Endothelial cell of umbilical vein (primary cell): ENCODE measurements around the gene GAL3ST2. TPM values are rescaled to one million over a fixed set of nuclear protein-coding genes. Genes with fewer than 3 reads are reported as not detected.

Experiments
- BruUV-seq: library from RNA; stranded (reverse); fragments of 400-500 nt; replicated peaks from 2 replicates; lab custom pipeline; 2021; lab: Mats Ljungman, UMichigan
- CTCF ChIA-PET: fragments of 300-600, 350-600 bp; sonication (Branson Sonifier 250); formaldehyde crosslinking; loops from one replicate; lab custom pipeline; 2021; ENCODE audit warnings: antibody characterized with exemption, inconsistent platforms; lab: Charles Lee
- POLR2A ChIA-PET: fragments of 300-600, 350-600 bp; sonication (Branson Sonifier 250); formaldehyde crosslinking; loops from one replicate; lab custom pipeline; 2021; ENCODE audit warnings: antibody characterized with exemption, inconsistent platforms; lab: Charles Lee
- DNase-seq: peaks from one replicate; pipeline ENCODE4 v3.0.0-alpha.2; 2011; ENCODE audit warnings: low read depth, low spot score
- FAIRE-seq: peaks from 2 replicates; lab custom pipeline; 2011; peaks lifted over from hg19 to GRCh38; lab: Jason Lieb, UNC
- H2AFZ ChIP-seq: 2 replicates; pipeline ENCODE4 v1.6.0; 2012; ENCODE audit warnings: low read depth, low read length, control low read depth, inconsistent platforms
- H3K27ac ChIP-seq: 2 replicates; pipeline ENCODE4 v1.5.1; 2011; ENCODE audit warnings: low read depth, mild to moderate bottlenecking, control low read depth, low read length, moderate library complexity; ENCODE audit not compliant: insufficient read depth
- H3K27me3 ChIP-seq, 2 experiments: 2 replicates each; pipeline versions ENCODE4 v1.6.0 to v1.6.1; 2011; ENCODE audit warnings: low read length in 2 of 2, mixed read lengths in 1 of 2; ENCODE audit not compliant: control insufficient read depth in 2 of 2, insufficient read depth in 2 of 2
- H3K36me3 ChIP-seq, 2 experiments: 2 replicates in 1 of 2; 3 replicates in 1 of 2; pipeline ENCODE4 v1.5.1; 2011; ENCODE audit warnings: low read length in 2 of 2, mild to moderate bottlenecking in 1 of 2, moderate library complexity in 1 of 2; ENCODE audit not compliant: control insufficient read depth in 2 of 2, insufficient read depth in 2 of 2; ENCODE audit errors: extremely low read depth in 1 of 2
- H3K4me1 ChIP-seq: 3 replicates; pipeline ENCODE4 v1.5.1; 2011; ENCODE audit warnings: mild to moderate bottlenecking, low read length; ENCODE audit not compliant: control insufficient read depth, insufficient read depth; ENCODE audit errors: extremely low read depth
- H3K4me2 ChIP-seq: 2 replicates; pipeline ENCODE4 v1.6.1; 2011; ENCODE audit warnings: low read length, control low read depth, mixed read lengths; ENCODE audit not compliant: insufficient read depth
- H3K4me3 ChIP-seq, 3 experiments: fragments of 200-600 bp in 1 of 3; sonication (generic), shearing (Covaris generic) in 1 of 3; replicated peaks in 1 of 3; 2 replicates each; pipeline ENCODE4 v1.5.1; 2011 to 2016; ENCODE audit warnings: control low read depth in 3 of 3, low read length in 3 of 3, mild to moderate bottlenecking in 2 of 3, inconsistent platforms in 1 of 3, low read depth in 1 of 3, moderate library complexity in 1 of 3; ENCODE audit not compliant: insufficient read depth in 1 of 3
- H3K79me2 ChIP-seq: 2 replicates; pipeline ENCODE4 v1.6.0; 2012; ENCODE audit warnings: low read length, inconsistent platforms; ENCODE audit not compliant: control insufficient read depth, insufficient read depth
- H3K9ac ChIP-seq: replicated peaks from 2 replicates; pipeline ENCODE3; 2011; ENCODE audit warnings: low read length, control low read depth; ENCODE audit not compliant: insufficient read depth; ENCODE audit errors: extremely low read depth
- H3K9me1 ChIP-seq: replicated peaks from 3 replicates; pipeline ENCODE4 v1.6.0; 2011; ENCODE audit warnings: mild to moderate bottlenecking, low read length; ENCODE audit not compliant: control insufficient read depth, insufficient read depth; ENCODE audit errors: extremely low read depth
- H3K9me3 ChIP-seq: replicated peaks from 2 replicates; pipeline ENCODE4 v1.5.1; 2012; ENCODE audit warnings: low read length, inconsistent platforms; ENCODE audit not compliant: control insufficient read depth, insufficient read depth
- H4K20me1 ChIP-seq: replicated peaks from 2 replicates; pipeline ENCODE3; 2011; ENCODE audit warnings: mild to moderate bottlenecking, low read length; ENCODE audit not compliant: control insufficient read depth, insufficient read depth; ENCODE audit errors: extremely low read depth
- CTCF ChIP-seq, 2 donors: IDR thresholded peaks; 1 replicate in 1 of 2; 2 replicates in 1 of 2; pipeline ENCODE4 v1.5.1; 2011; ENCODE audit warnings: low read length in 2 of 2, mild to moderate bottlenecking in 2 of 2, moderate library complexity in 2 of 2, control low read depth in 1 of 2, inconsistent platforms in 1 of 2, low read depth in 1 of 2; ENCODE audit not compliant: insufficient read depth in 1 of 2; ENCODE audit errors: extremely low read depth in 1 of 2
- EZH2 ChIP-seq: IDR thresholded peaks from 2 replicates; pipeline ENCODE4 v1.6.1; 2012; ENCODE audit warnings: borderline replicate concordance, low read depth, mild to moderate bottlenecking, moderate library complexity, low read length, inconsistent platforms; ENCODE audit not compliant: severe bottlenecking
- FOS ChIP-seq: IDR thresholded peaks from 2 replicates; pipeline ENCODE4 v1.6.1; 2011; ENCODE audit warnings: mild to moderate bottlenecking, low read length, moderate library complexity, borderline replicate concordance; ENCODE audit not compliant: insufficient read depth
- GATA2 ChIP-seq: IDR thresholded peaks from 2 replicates; pipeline ENCODE4 v1.7.0; 2011; ENCODE audit warnings: low read depth, mild to moderate bottlenecking, moderate library complexity, mixed read lengths, low read length; ENCODE audit not compliant: insufficient read length, insufficient read depth
- JUN ChIP-seq: IDR thresholded peaks from 2 replicates; pipeline ENCODE4 v1.6.1; 2011; ENCODE audit warnings: borderline replicate concordance, low read depth; ENCODE audit not compliant: insufficient read length, insufficient read depth
- MAX ChIP-seq: IDR thresholded peaks from 2 replicates; pipeline ENCODE4 v1.6.1; 2011; ENCODE audit not compliant: insufficient read depth, insufficient read length
- MYC ChIP-seq: IDR thresholded peaks from one replicate; pipeline ENCODE4 v1.6.1; 2011; ENCODE audit warnings: mild to moderate bottlenecking, low read depth, low read length
- POLR2A ChIP-seq: IDR thresholded peaks from 2 replicates; pipeline ENCODE4 v1.6.1; 2012; ENCODE audit warnings: low read depth, mild to moderate bottlenecking, control low read depth, low read length
- POLR2AphosphoS5 ChIP-seq: IDR thresholded peaks from 2 replicates; pipeline ENCODE4 v1.6.1; 2012; ENCODE audit warnings: low read depth, mild to moderate bottlenecking, control low read depth, low read length, moderate library complexity; ENCODE audit not compliant: insufficient read depth
- dilution Hi-C: fragments of 300-500 bp; cut with MboI; formaldehyde crosslinking; loops from one replicate; pipeline ENCODE4 v1.15.0; 2019; ENCODE audit warnings: low sequenced_read_pairs; ENCODE audit not compliant: extremely low pct_ligation_motif_present
- intact Hi-C: fragments of 100-400 bp; cut with micrococcal nuclease; formaldehyde crosslinking; loops from one replicate; pipeline ENCODE4 v1.10.0; 2022
- polyA plus RNA-seq, 4 experiments: library from polyadenylated mRNA; depleted of rRNA in 3 of 4; stranded (reverse) in 3 of 4; unstranded in 1 of 4; fragments of >200 nt; gene quantifications; 2 replicates each; pipeline versions ENCODE4 v1.2.1 to v1.2.3, GENCODE V29; 2011 to 2012; ENCODE audit warnings: missing spikeins in 1 of 4
- total RNA-seq: library from RNA; stranded (reverse); gene quantifications from 2 replicates; pipeline ENCODE4 v1.2.3, GENCODE V29; 2021

Gene GAL3ST2
- total and polyA plus RNA-seq, 2 donors (not counting 3 experiments of a cell fraction or from before 2014, with no cell fraction given), result not detected

- ChIA-PET POLR2A (no interaction called here), CTCF (no interaction called here)
- Histone ChIP-seq H2AFZ (no peak overlapping the region), H3K9me1 (no peaks in the 10 kb centered on the region), H3K4me2 (no peak overlapping the region), H3K4me3 (no peak overlapping the region), H3K27me3 (no peaks in the 10 kb centered on the region), H3K9me3 (no peaks in the 10 kb centered on the region), H3K79me2 (no peaks in the 10 kb centered on the region), H3K9ac (no peak overlapping the region), H3K4me1 (no peaks in the 10 kb centered on the region), H3K27ac (no peak overlapping the region), H3K36me3 (peaks cover 0 to 13% of the 10 kb centered on the region in 2 experiments), H4K20me1 (no peaks in the 10 kb centered on the region)
- DNase-seq (no peak), FAIRE-seq (no peak)
- dilution Hi-C loops (no loop called here), intact Hi-C loops (no loop called here)
- TF ChIP-seq POLR2AphosphoS5 (no peak), POLR2A (no peak), CTCF (IDR thresholded peaks at IDR 0.05; ENCODE audit: extremely low read depth in 1 of 2, insufficient read depth in 1 of 2, low read depth in 1 of 2, low read length in 2 of 2) (no peak), FOS (no peak), EZH2 (no peak), JUN (no peak), MAX (no peak), MYC (no peak), GATA2 (no peak)
- BruUV-seq, result no TSS peak
These were observed 23.8 kb upstream of the GAL3ST2 start for GRCh38 chr2:241752689-241753276.
